ENCODE data around the gene NDUFS2. TPM values are rescaled to one million over a fixed set of nuclear protein-coding genes. Genes with fewer than 3 reads are reported as not detected.

NDUFS2 gene
- total RNA-seq, 2 donors from 2014 or later, result 46.4 to 67.2 TPM

GRCh38 chr1:161261261-161262235 is 59.4 kb downstream of the NDUFS2 start:
- TF ChIP-seq CTCF (IDR thresholded peaks at IDR 0.05) (no peak), POLR2A (IDR thresholded peaks at IDR 0.05) (no peak)
- intact Hi-C loops (cut with DNase I), result no loop called here
- DNase-seq, result peak in 3 of 4 donors; percentile 13 to 16 (median 14)

More at GRCh38 chr1:161261261-161262235, 59.4 kb downstream of the NDUFS2 start:
- no peak for ATAC-seq
- no peaks in the 10 kb centered on the region for H3K36me3 ChIP-seq (replicated peaks in 1 of 2; ENCODE audit: insufficient read depth in 1 of 2, low read depth in 2 of 2)
- peaks cover 0 to 8% of the 10 kb centered on the region in 2 donors for H3K27me3 ChIP-seq
- H3K4me3 ChIP-seq, result no peak overlapping the region
- peaks cover 0 to 13% (median 0%) of the 10 kb centered on the region in 3 donors for H3K9me3 ChIP-seq
- peaks cover 18% of the 10 kb centered on the region for H3K4me1 ChIP-seq
- no peak overlapping the region for H3K27ac ChIP-seq
- 77 to 80% methylated on average over 12 of the region's 12 CpGs for WGBS, 2 donors

Small RNA genes within 50 kb of the gene (microRNA-seq; reads per million reads assigned to microRNA genes)
- 0 to 0.45 reads per million in 2 donors for gene MIR5187 (ENCODE audit: borderline number of aligned reads in 2 of 2, borderline replicate concordance in 2 of 2)

Other genes starting within 250 kb of the NDUFS2 start
- gene ITLN2, start 247.6 kb upstream of the NDUFS2 start, total RNA-seq, result not detected
- 10 to 100 TPM; 40.2 to 41.5 TPM for gene F11R, start 181.2 kb upstream of the NDUFS2 start, total RNA-seq
- 10 to 100 TPM; 49.4 to 90.8 TPM for gene TSTD1, start 163.4 kb upstream of the NDUFS2 start, total RNA-seq
- gene USF1, start 156.4 kb upstream of the NDUFS2 start, total RNA-seq, result 10 to 100 TPM; 32.7 to 46.5 TPM
- gene ARHGAP30, start 132.5 kb upstream of the NDUFS2 start, total RNA-seq, result 1 to 10 TPM; 3.1 to 4.9 TPM
- 1 to 10 TPM; 3.0 to 4.2 TPM for gene NECTIN4, start 112.8 kb upstream of the NDUFS2 start, total RNA-seq
- gene KLHDC9, start 104.0 kb upstream of the NDUFS2 start, total RNA-seq, result 10 to 100 TPM; 13.5 to 22.7 TPM
- 10 to 100 TPM; 29.6 to 54.7 TPM for gene PFDN2, start 84.3 kb upstream of the NDUFS2 start, total RNA-seq
- 10 to 100 TPM; 22.8 to 38.6 TPM for gene NIT1, start 84.3 kb upstream of the NDUFS2 start, total RNA-seq
- 10 to 100 TPM; 12.9 to 15.8 TPM for gene DEDD, start 69.7 kb upstream of the NDUFS2 start, total RNA-seq
- gene UFC1, start 48.4 kb upstream of the NDUFS2 start, total RNA-seq, result 10 to 100 TPM; 33.6 to 48.8 TPM
- 10 to 100 TPM; 17.8 to 21.0 TPM for gene USP21, start 42.9 kb upstream of the NDUFS2 start, total RNA-seq
- gene PPOX, start 35.9 kb upstream of the NDUFS2 start, total RNA-seq, result 10 to 100 TPM; 16.2 to 18.9 TPM
- gene B4GALT3, start 24.9 kb upstream of the NDUFS2 start, total RNA-seq, result 10 to 100 TPM; 20.2 to 29.3 TPM
- 1 to 10 TPM; 6.7 to 7.9 TPM for gene ADAMTS4, start 3.3 kb upstream of the NDUFS2 start, total RNA-seq
- gene FCER1G, start 12.9 kb downstream of the NDUFS2 start, total RNA-seq, result 10 to 100 TPM; 27.0 to 42.0 TPM
- gene APOA2, start 21.3 kb downstream of the NDUFS2 start, total RNA-seq, result not detected
- 1 to 10 TPM; 1.8 to 8.9 TPM for gene TOMM40L, start 23.7 kb downstream of the NDUFS2 start, total RNA-seq
- gene NR1I3, start 35.8 kb downstream of the NDUFS2 start, total RNA-seq, result not detected
- gene PCP4L1, start 56.4 kb downstream of the NDUFS2 start, total RNA-seq, result not detected
- gene MPZ, start 107.6 kb downstream of the NDUFS2 start, total RNA-seq, result 1 to 10 TPM; 3.6 to 6.6 TPM
- gene SDHC, start 112.0 kb downstream of the NDUFS2 start, total RNA-seq, result 10 to 100 TPM; 22.7 to 26.2 TPM
- gene CFAP126, start 165.5 kb downstream of the NDUFS2 start, total RNA-seq, result not detected